RWPE2 (cell line): ENCODE data around the gene RNF220.
A peak's percentile ranks its signal among the peaks of the same experiment; 100 is the strongest.

ENCODE experiments used
- ATAC-seq: fragments of 200-7000 bp; cut with Tn5 transposase; 3 replicates; pipeline ENCODE4 v1.9.1; 2021; ENCODE audit warnings: low read depth
- DNase-seq: peaks from one replicate; pipeline ENCODE4 v3.0.0-alpha.2; 2020; ENCODE audit warnings: low spot score
- H3K27ac ChIP-seq: fragments of 450-650 bp; 2 replicates; pipeline ENCODE4 v1.5.1; 2017; ENCODE audit warnings: mild to moderate bottlenecking; ENCODE audit not compliant: poor library complexity, severe bottlenecking
- H3K27me3 ChIP-seq: fragments of 250-450 bp; sonication (Bioruptor Pico); 2 replicates; pipeline ENCODE4 v1.5.1; 2021; ENCODE audit warnings: mild to moderate bottlenecking, moderate library complexity; ENCODE audit not compliant: insufficient read depth, poor library complexity, severe bottlenecking
- H3K36me3 ChIP-seq: fragments of 250-450 bp; sonication (Bioruptor Pico); 2 replicates; pipeline ENCODE4 v1.5.1; 2020; ENCODE audit warnings: low read depth, mild to moderate bottlenecking, moderate library complexity
- H3K4me1 ChIP-seq: fragments of 250-450 bp; sonication (Bioruptor Pico); 2 replicates; pipeline ENCODE4 v1.5.1; 2021; ENCODE audit warnings: mild to moderate bottlenecking, moderate library complexity; ENCODE audit not compliant: insufficient read depth, poor library complexity, severe bottlenecking
- H3K4me3 ChIP-seq: fragments of 250-450 bp; sonication (Bioruptor Pico); 2 replicates; pipeline ENCODE4 v1.5.1; 2021; ENCODE audit warnings: mild to moderate bottlenecking, moderate library complexity; ENCODE audit not compliant: severe bottlenecking
- H3K9me3 ChIP-seq: fragments of 250-450 bp; sonication (Bioruptor Pico); 2 replicates; pipeline ENCODE4 v1.5.1; 2021; ENCODE audit warnings: mild to moderate bottlenecking, moderate library complexity; ENCODE audit not compliant: severe bottlenecking
- CTCF ChIP-seq: fragments of 450-650 bp; IDR thresholded peaks from one replicate; pipeline ENCODE4 v1.5.1; 2017; ENCODE audit warnings: mild to moderate bottlenecking, moderate library complexity; ENCODE audit not compliant: poor library complexity, severe bottlenecking

The RNF220 gene

DNA sequence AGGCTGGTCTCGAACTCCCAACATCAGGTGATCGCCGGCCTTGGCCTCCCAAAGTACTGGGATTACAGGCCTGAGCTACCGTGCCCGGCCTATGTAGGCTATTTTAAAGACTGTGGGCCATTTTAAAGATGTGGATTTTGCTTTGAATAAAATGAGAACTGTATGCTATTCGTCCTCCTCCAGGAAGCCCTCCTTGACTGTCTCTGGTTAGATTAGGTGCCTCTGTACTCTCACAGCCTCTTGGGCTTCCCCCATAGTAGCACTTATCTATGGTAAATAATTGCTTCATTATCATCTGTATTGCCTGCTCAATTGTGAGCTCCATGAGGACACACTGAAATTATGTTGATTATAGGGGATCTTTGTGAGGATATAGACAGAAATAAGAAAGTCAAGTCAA lies 29.5 kb upstream of the RNF220 start:
- no peaks in the 10 kb centered on the region for H3K4me1 ChIP-seq
- no peaks in the 10 kb centered on the region for H3K9me3 ChIP-seq
- H3K4me3 ChIP-seq = no peak overlapping the region
- DNase-seq (no peak), ATAC-seq (no peak)
- no peaks in the 10 kb centered on the region for H3K36me3 ChIP-seq
- no peak for TF ChIP-seq CTCF
- H3K27ac ChIP-seq = no peak overlapping the region
- no peaks in the 10 kb centered on the region for H3K27me3 ChIP-seq

DNA sequence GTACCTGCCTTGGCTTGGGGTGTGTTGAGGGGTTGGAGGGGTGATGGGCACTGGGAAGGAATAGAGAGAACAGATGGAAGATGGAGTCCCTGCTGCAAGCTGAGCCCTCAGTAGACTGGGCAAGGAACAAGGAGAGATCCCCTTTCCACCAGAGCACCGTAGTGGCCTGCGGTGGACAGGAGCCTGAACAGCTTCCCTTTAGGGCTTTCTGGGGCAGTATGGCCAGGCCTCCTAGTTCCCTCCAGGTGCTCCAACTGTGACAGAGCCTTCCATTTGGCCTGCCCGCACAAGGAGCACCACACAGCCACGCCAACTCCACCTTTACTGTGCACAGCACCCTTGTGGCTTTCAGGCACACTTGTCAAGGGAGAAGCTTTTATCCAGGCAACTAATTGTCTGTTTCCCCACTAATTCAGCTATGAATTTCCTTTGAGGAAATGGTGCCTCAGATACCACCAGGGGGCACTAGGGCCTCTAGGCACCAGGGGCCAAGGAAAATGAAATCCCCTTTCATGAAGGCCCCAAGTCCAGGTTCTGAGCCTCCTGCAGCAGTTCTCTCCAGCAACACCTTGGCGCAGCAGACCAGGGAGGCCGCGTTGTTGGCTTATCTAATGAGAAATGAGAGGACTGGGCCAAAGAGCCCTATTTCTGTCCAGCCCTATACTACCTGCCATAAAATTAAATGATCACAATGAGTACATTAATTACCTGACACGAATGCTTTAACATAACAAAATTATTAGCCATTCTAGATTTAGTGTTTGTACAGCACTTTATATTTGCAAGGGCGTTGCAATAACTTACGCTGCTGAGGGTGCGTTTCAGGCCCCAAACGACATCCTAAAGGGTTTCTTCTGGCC lies 26.9 kb upstream of the RNF220 start:
- DNase-seq (no peak), ATAC-seq (no peak)
- peak; percentile 71 for TF ChIP-seq CTCF
- Histone ChIP-seq H3K9me3 (no peaks in the 10 kb centered on the region), H3K4me3 (no peak overlapping the region), H3K27ac (no peak overlapping the region), H3K4me1 (no peaks in the 10 kb centered on the region), H3K27me3 (peaks cover 3% of the 10 kb centered on the region), H3K36me3 (no peaks in the 10 kb centered on the region)

GRCh38 chr1:44380666-44381177 lies 24.3 kb upstream of the RNF220 start:
- DNase-seq = no peak
- TF ChIP-seq CTCF = no peak

DNA sequence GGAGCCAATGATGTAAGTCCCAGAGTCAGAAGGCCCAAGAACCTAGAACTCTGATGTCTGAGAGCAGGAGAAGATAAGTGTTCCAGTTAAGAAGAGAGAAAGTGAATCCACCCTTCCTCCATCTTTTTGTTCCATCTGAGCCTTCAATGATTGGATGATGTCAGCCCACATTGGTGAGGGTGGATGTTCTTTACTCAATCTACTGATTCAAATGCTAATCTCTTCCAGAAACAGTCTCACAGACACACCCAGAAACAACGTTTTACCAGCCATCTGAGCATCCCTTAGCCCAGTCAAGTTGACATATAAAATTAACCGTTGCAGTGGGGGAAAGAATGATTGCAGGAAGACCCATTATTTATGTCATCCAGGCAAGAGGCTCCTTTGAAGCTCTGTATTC lies 16.5 kb upstream of the RNF220 start:
- Histone ChIP-seq H3K4me1 (no peaks in the 10 kb centered on the region), H3K36me3 (no peaks in the 10 kb centered on the region), H3K27me3 (peaks cover 32% of the 10 kb centered on the region), H3K9me3 (no peaks in the 10 kb centered on the region), H3K4me3 (no peak overlapping the region), H3K27ac (no peak overlapping the region)
- no peak for TF ChIP-seq CTCF
- ATAC-seq = no peak
- DNase-seq = no peak

More at GRCh38 chr1:44380666-44381177, 24.3 kb upstream of the RNF220 start:
- Histone ChIP-seq H3K27me3 (peaks cover 12% of the 10 kb centered on the region), H3K4me1 (no peaks in the 10 kb centered on the region), H3K27ac (no peak overlapping the region), H3K9me3 (no peaks in the 10 kb centered on the region), H3K4me3 (no peak overlapping the region), H3K36me3 (no peaks in the 10 kb centered on the region)
- ATAC-seq = no peak

DNA sequence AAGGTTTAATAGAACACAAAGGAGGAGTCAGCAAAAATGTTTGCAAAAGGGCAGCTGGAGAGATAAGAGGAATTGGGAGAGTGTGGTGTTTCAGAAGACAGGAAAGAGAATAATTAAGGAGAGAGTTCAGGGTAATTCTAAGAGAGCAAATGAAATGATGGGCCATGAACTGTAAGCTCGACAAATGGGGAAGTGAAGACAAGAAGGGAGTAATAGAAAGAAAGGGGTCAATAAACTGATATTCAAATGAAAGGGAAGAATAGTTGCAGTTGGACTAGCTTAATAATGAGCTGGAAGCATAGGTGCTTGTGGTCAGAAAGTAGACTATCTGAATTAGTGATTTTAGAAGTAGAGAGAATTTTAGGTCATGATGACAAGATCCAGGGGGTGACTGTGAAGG lies 15.6 kb upstream of the RNF220 start:
- DNase-seq (no peak), ATAC-seq (no peak)
- Histone ChIP-seq H3K4me1 (no peaks in the 10 kb centered on the region), H3K27ac (no peak overlapping the region), H3K4me3 (no peak overlapping the region), H3K36me3 (no peaks in the 10 kb centered on the region), H3K9me3 (no peaks in the 10 kb centered on the region), H3K27me3 (peaks cover 26% of the 10 kb centered on the region)
- no peak for TF ChIP-seq CTCF
